HepG2 (cell line): Measurements from ENCODE around the gene NUP133. TPM values are rescaled to one million over a fixed set of nuclear protein-coding genes. Genes with fewer than 3 reads are reported as not detected.

Experiments used
- AHR ChIP-seq: IDR thresholded peaks from 2 replicates; pipeline ENCODE4 v1.6.1; 2018; ENCODE audit warnings: missing genetic modification reagents, missing compliant biosample characterization
- BCL6 ChIP-seq: IDR thresholded peaks from 2 replicates; pipeline ENCODE4 v1.6.1; 2016; ENCODE audit warnings: missing genetic modification reagents, missing compliant biosample characterization
- CBX5 ChIP-seq: sonication (generic); formaldehyde crosslinking; IDR thresholded peaks from 2 replicates; pipeline ENCODE4 v1.4.0; 2020; ENCODE audit warnings: missing genetic modification reagents, borderline replicate concordance
- CHD4 ChIP-seq: fragments of 200-600 bp; sonication (generic); IDR thresholded peaks from 2 replicates; pipeline ENCODE4 v1.7.0; 2017; ENCODE audit warnings: mild to moderate bottlenecking, low read length, borderline replicate concordance
- FOXK1 ChIP-seq: sonication (generic); formaldehyde crosslinking; IDR thresholded peaks from 2 replicates; pipeline ENCODE4 v1.4.0; 2020; ENCODE audit warnings: low read depth, missing genetic modification reagents, borderline replicate concordance
- GFI1 ChIP-seq: sonication (generic); formaldehyde crosslinking; IDR thresholded peaks from 2 replicates; pipeline ENCODE4 v1.5.0; 2020; ENCODE audit warnings: missing genetic modification reagents, mild to moderate bottlenecking, borderline replicate concordance
- GZF1 ChIP-seq: sonication (generic); formaldehyde crosslinking; IDR thresholded peaks from 2 replicates; pipeline ENCODE4 v1.5.1; 2020; ENCODE audit warnings: mild to moderate bottlenecking, missing genetic modification reagents
- KAT7 ChIP-seq: IDR thresholded peaks from 2 replicates; pipeline ENCODE4 v1.6.1; 2018; ENCODE audit warnings: borderline replicate concordance, missing compliant biosample characterization
- KLF11 ChIP-seq: IDR thresholded peaks from 2 replicates; pipeline ENCODE4 v1.6.1; 2016; ENCODE audit warnings: missing compliant biosample characterization
- MAX ChIP-seq: IDR thresholded peaks from 2 replicates; pipeline ENCODE4 v1.6.1; 2012; ENCODE audit warnings: inconsistent platforms
- MNT ChIP-seq: fragments of 450-650 bp; IDR thresholded peaks from 2 replicates; pipeline ENCODE4 v1.6.1; 2016
- MXD3 ChIP-seq: IDR thresholded peaks from 2 replicates; pipeline ENCODE4 v1.6.1; 2016; ENCODE audit warnings: mild to moderate bottlenecking, missing biosample characterization, missing genetic modification reagents
- NKX3-1 ChIP-seq: sonication (generic); formaldehyde crosslinking; IDR thresholded peaks from 2 replicates; pipeline ENCODE4 v1.5.0; 2020; ENCODE audit warnings: missing genetic modification reagents
- PAX8 ChIP-seq: sonication (generic); formaldehyde crosslinking; IDR thresholded peaks from 2 replicates; pipeline ENCODE4 v1.8.0; 2022; ENCODE audit warnings: mild to moderate bottlenecking, missing genetic modification reagents, borderline replicate concordance
- SIX1 ChIP-seq: sonication (generic); formaldehyde crosslinking; IDR thresholded peaks from 2 replicates; pipeline ENCODE4 v1.4.0; 2020; ENCODE audit warnings: missing genetic modification reagents, borderline replicate concordance
- TARDBP ChIP-seq: sonication (generic); formaldehyde crosslinking; IDR thresholded peaks from 2 replicates; pipeline ENCODE4 v1.8.0; 2022; ENCODE audit warnings: mild to moderate bottlenecking, missing genetic modification reagents
- TRIM24 ChIP-seq: sonication (generic); formaldehyde crosslinking; IDR thresholded peaks from 2 replicates; pipeline ENCODE4 v1.8.0; 2022; ENCODE audit warnings: mild to moderate bottlenecking, missing genetic modification reagents
- ZNF234 ChIP-seq: sonication (generic); formaldehyde crosslinking; conservative IDR thresholded peaks from 2 replicates; pipeline ENCODE4 v1.5.1; 2020; ENCODE audit warnings: mild to moderate bottlenecking, missing genetic modification reagents
- ZNF431 ChIP-seq: sonication (generic); formaldehyde crosslinking; IDR thresholded peaks from 2 replicates; pipeline ENCODE4 v1.9.0; 2022; ENCODE audit warnings: missing genetic modification reagents, low read depth, mild to moderate bottlenecking, borderline replicate concordance
- ZNF468 ChIP-seq: sonication (generic); formaldehyde crosslinking; IDR thresholded peaks from 2 replicates; pipeline ENCODE4 v1.8.0; 2022; ENCODE audit warnings: mild to moderate bottlenecking, moderate library complexity, missing genetic modification reagents
- ZSCAN21 ChIP-seq: sonication (generic); formaldehyde crosslinking; IDR thresholded peaks from 2 replicates; pipeline ENCODE4 v1.8.0; 2022; ENCODE audit warnings: mild to moderate bottlenecking, missing genetic modification reagents, moderate library complexity, borderline replicate concordance
- polyA plus RNA-seq, 8 experiments: library from polyadenylated mRNA; depleted of rRNA in 3 of 8; stranded (reverse) in 7 of 8; unstranded in 1 of 8; fragments of >200 nt; fragmentation: Illumina TruSeq in 4 of 8; extraction: Trizol in 4 of 8; gene quantifications; 2 replicates each; pipeline versions ENCODE4 v1.2.1 to v1.2.3, GENCODE V29; 2011 to 2016; ENCODE audit warnings: low read depth in 4 of 8, missing spikeins in 1 of 8, mixed read lengths in 1 of 8; ENCODE audit not compliant: insufficient read depth in 1 of 8
- total RNA-seq, 5 experiments: library from RNA; depleted of rRNA; stranded (reverse); fragments of >200 nt; fragmentation: Illumina TruSeq; extraction: Trizol; gene quantifications; 2 replicates each; pipeline ENCODE4 v1.2.3, GENCODE V29; 2016; ENCODE audit warnings: low read depth in 1 of 5
- TF ChIP-seq, protein P1 (sequence below): sonication (generic); formaldehyde crosslinking; IDR thresholded peaks from 2 replicates; pipeline ENCODE4 v1.8.0; 2022; ENCODE audit warnings: low read depth, missing genetic modification reagents
- TF ChIP-seq, protein P2 (sequence below): IDR thresholded peaks from 2 replicates; pipeline ENCODE4 v1.6.1; 2016; ENCODE audit warnings: mild to moderate bottlenecking

Gene NUP133
- total and polyA plus RNA-seq, 2 of the 13 experiments (the other 11 are each of a cell fraction or from before 2014, with no cell fraction given): 17.7 to 45.6 TPM

DNA sequence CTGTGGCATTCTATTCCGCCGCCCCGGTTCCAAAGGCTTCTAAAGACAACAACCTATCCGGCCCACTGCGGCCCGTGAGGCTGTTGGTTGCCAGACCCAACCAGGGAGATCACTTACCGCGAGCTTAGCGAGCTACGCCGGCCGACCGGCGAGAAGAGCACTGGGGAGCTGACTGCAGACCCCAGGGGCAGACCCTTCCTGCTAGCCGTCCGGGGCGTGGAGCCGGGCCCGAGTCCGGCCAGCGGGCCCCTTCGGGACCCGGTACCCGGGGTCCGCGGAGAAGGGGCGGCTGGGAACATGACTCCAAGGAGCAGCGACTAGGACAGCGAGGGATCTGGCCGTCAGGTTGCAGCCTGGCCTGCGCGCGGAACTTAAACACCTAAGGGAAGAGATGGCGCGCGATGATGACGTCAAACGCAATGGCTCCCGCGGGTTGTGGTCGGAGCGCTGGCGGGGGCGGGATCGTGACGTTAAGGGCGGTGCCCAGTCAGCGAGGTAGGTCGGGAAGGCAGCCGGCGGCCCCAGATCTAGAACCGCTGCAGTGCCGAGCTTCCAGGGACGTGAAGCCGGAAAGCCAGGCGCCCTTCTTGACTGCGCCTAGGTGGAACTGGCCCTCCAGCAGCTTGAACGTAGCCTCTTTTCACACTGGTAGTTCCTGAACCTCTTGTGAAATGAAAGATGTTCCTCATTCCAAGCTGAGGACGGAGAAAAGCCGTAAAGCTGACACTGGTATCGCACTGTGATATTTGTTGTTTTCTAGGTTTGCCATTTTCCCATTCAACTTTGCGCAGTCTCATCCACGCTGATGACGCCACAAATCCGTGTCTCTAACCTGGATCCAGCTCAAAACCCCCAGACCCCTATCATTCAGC lies at the start of gene NUP133 (continued):
- TF ChIP-seq GFI1 (CRISPR knock-in tag): 0 out of 2 replicates have a peak, but pooled peaks have one; percentile 65
- no peak; the same call in 1 of the 2 replicates for TF ChIP-seq SIX1 (CRISPR knock-in tag)
- TF ChIP-seq MXD3 (CRISPR knock-in tag): peak; percentile 57; the same call in 1 of the 2 replicates
- TF ChIP-seq MAX: peak; percentile 83; the same call in 1 of the 2 replicates
- peak; percentile 88; the same call in 1 of the 2 replicates for TF ChIP-seq KLF11 (CRISPR knock-in tag)
- TF ChIP-seq NKX3-1 (CRISPR knock-in tag): 0 out of 2 replicates have a peak, but pooled peaks have one; percentile 9
- TF ChIP-seq BCL6 (CRISPR knock-in tag): peak; percentile 58; the same call in 1 of the 2 replicates
- peak; percentile 86 for TF ChIP-seq TARDBP (CRISPR knock-in tag)
- TF ChIP-seq, protein P1, sequence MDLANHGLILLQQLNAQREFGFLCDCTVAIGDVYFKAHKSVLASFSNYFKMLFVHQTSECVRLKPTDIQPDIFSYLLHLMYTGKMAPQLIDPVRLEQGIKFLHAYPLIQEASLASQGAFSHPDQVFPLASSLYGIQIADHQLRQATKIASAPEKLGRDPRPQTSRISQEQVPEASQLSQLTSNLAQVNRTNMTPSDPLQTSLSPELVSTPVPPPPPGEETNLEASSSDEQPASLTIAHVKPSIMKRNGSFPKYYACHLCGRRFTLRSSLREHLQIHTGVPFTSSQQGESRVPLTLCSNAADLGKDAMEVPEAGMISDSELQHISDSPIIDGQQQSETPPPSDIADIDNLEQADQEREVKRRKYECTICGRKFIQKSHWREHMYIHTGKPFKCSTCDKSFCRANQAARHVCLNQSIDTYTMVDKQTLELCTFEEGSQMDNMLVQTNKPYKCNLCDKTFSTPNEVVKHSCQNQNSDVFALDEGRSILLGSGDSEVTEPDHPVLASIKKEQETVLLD: no peak
- TF ChIP-seq, protein P2, sequence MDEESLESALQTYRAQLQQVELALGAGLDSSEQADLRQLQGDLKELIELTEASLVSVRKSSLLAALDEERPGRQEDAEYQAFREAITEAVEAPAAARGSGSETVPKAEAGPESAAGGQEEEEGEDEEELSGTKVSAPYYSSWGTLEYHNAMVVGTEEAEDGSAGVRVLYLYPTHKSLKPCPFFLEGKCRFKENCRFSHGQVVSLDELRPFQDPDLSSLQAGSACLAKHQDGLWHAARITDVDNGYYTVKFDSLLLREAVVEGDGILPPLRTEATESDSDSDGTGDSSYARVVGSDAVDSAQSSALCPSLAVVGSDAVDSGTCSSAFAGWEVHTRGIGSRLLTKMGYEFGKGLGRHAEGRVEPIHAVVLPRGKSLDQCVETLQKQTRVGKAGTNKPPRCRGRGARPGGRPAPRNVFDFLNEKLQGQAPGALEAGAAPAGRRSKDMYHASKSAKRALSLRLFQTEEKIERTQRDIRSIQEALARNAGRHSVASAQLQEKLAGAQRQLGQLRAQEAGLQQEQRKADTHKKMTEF (CRISPR knock-in tag): peak; percentile 95
- TF ChIP-seq PAX8 (CRISPR knock-in tag): no peak
- peak; percentile 55 for TF ChIP-seq ZSCAN21 (CRISPR knock-in tag)
- no peak for TF ChIP-seq GZF1 (CRISPR knock-in tag)
- TF ChIP-seq KAT7 (CRISPR knock-in tag): peak; percentile 89; the same call in 1 of the 2 replicates
- TF ChIP-seq TRIM24 (CRISPR knock-in tag): no peak
- 0 out of 2 replicates have a peak, but pooled peaks have one; percentile 20 for TF ChIP-seq MNT
- no peak for TF ChIP-seq ZNF468 (CRISPR knock-in tag)
- peak; percentile 56; the same call in 1 of the 2 replicates for TF ChIP-seq AHR (CRISPR knock-in tag)
- TF ChIP-seq ZNF431 (CRISPR knock-in tag): no peak; the same call in 1 of the 2 replicates
- peak; percentile 90 for TF ChIP-seq FOXK1 (CRISPR knock-in tag)
- 0 out of 2 replicates have a peak, but pooled peaks have one; percentile 46 for TF ChIP-seq CBX5 (CRISPR knock-in tag)
- TF ChIP-seq ZNF234: no peak
- no peak for TF ChIP-seq CHD4
